SHP77 treated with DMSO at 0.1 percent for 48 hours (cell line): ENCODE results near the gene USP27X.

Source experiments
- DNase-seq: peaks from one replicate; lab custom pipeline; 2025; lab: John Stamatoyannopoulos, UW

The USP27X gene

GRCh38 chrX:49878834-49879655 is at the start of gene USP27X:
Gene USP27X, plus strand, starts transcription at chrX:49879484. Its CDS starts 824 bp downstream, at chrX:49880308.
- DNase-seq = peak; percentile 59

DNA sequence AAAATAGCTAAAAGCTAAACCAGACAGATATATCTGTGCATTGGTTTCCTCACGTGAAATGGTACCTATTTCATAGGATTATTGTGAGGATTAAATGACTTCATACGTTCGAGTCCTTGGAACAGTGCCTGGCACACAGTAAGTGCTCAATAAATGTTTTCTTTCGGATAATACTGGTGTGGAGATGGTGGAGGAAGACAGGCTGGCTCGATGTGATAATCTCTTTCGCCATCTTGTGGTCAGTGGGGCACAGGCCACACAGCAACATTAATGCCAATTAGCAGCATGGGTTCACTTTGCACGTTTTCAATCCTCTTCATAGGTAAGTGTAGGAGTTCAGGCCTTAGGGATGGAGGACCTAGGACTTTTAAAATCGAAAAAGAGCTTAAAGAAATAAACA is 40.9 kb upstream of the USP27X start:
- no peak for DNase-seq

DNA sequence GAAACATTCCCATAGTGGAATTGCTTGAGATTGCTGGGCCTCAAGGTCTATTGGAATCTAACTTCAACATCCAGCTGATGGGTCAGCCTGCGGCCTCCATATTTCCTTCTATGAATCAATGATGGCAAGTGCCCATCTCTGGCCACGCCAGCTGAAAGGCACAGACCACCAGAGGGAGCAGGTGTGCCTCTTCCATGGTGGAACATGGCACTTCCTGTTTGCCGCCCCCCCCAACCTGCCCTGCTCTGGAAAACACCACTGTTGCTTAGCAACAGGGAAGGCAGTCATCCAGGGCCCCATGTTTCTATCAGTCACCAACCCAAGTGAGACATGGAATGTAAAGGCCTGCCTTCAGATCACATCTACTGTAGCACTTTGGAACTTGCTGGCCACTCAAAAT is 38.6 kb upstream of the USP27X start:
- peak; percentile 11 for DNase-seq

- DNase-seq = no peak
These were observed 36.7 kb upstream of the USP27X start for GRCh38 chrX:49842621-49843020.

DNA sequence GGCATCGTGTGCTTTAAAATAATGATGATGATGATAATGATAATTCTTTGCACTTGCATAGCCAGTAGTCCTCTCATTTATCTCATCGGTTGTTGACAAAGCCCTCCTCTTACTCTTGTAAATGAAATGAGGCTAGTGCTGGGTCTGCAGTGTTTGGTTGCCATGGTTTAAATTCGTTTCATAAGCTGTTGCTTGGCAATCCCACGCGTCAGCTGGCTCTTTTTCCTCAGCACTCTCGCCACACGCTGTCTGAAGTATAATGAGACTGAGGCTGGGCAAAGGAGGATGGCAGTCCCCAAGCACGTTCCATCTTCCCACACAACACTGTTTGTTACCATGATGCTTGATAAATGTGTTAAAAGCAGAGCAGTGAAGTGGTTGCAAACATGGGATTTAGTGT is 34.7 kb upstream of the USP27X start:
- DNase-seq = no peak

- DNase-seq = no peak
These were observed 33.4 kb upstream of the USP27X start for GRCh38 chrX:49845701-49846403.

DNA sequence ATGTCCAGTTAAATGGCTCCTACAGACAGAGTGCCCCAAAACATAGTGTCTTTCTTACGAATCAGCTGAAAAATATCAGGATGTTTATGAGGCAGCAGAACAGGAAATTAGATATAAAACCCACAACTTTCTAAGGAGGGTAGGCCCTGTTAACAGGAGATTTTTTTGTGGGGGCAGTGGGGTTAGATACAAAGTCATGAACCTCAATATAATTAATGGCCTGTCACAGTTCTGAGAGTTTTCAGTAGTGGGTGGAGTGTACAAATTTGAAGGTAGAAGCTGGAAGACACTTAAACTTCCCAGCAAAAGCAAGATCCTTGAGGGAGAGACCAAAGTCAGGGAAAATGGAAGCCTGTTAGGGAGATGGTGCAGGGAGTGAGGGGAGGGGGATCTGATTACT is 32.8 kb upstream of the USP27X start:
- no peak for DNase-seq

DNA sequence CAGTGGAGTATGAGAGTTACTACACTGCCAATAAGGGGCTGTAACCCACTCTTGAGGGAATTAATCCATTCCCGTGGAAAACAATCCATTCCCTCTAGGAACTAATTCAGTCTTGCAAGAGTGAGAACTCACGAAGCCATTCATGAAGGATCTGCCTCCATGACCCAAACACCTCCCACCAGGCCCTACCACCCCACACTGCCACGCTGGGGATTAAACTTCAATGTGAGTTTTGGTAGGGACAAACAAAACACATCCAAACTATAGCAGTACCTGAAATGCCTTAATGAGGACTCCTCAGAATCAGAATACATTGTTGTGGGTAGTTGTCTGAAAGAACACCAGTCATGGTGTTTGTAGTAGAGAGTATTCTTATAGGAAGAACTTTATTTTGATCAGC is 31.0 kb upstream of the USP27X start:
- DNase-seq = no peak

DNA sequence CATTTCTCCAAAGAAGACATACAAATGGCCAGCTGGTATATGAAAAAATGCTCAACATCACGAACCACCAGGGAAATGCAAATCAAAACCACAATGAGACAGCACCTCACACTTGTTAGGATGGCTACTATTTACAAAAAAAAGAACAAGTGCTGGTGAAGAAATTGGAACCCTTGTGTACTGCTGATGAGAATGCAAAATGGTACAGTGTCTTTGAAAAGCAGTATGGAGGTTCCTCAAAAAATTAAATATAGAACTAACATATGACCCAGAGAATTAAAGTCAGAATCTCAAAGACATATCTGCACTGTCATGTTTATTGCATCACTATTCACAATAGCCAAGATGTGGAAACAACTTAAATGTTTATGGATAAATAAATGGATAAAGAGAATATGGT is 29.3 kb upstream of the USP27X start:
- DNase-seq = no peak

- no peak for DNase-seq
These were observed 25.6 kb upstream of the USP27X start for GRCh38 chrX:49853661-49854060.

GRCh38 chrX:49856819-49857218 is 22.5 kb upstream of the USP27X start:
- no peak for DNase-seq

DNA sequence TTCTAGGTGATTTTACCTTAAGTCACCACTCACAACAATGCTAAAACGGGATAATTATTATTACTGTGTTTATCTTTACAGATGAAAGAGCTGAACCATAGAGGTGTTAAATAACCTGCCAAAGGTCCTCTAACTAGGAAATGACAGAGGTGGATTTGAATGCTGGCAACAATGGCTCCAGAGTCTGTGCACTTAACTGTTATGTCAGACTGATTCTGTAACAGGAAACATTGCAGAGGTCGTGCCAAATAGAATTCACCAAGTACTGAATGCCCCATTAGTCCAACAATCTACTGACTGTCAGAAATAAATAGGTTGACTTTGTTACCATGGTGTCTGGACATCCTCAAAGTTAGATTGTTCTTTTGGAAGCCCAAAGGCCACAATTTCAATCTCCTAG is 20.9 kb upstream of the USP27X start:
- DNase-seq = no peak

DNA sequence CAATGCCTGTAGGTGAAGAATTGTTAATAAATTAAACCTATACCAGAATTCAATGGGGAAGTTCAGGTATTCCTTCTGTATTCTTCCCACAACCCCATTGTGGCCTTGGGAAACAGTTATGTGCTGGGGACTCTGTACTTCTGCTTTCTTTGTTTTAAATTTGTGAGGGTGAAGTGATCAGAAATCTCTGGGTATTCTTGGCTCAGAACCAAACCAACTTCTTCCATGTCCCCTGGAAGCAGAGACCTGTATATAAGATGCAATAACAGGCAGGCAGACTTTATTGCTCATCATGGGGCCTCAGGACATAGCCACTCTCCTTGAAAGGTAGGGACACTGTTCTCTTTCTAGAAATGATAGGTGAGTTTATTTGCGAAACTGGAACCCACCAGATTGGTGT is 19.8 kb upstream of the USP27X start:
- DNase-seq = no peak

DNA sequence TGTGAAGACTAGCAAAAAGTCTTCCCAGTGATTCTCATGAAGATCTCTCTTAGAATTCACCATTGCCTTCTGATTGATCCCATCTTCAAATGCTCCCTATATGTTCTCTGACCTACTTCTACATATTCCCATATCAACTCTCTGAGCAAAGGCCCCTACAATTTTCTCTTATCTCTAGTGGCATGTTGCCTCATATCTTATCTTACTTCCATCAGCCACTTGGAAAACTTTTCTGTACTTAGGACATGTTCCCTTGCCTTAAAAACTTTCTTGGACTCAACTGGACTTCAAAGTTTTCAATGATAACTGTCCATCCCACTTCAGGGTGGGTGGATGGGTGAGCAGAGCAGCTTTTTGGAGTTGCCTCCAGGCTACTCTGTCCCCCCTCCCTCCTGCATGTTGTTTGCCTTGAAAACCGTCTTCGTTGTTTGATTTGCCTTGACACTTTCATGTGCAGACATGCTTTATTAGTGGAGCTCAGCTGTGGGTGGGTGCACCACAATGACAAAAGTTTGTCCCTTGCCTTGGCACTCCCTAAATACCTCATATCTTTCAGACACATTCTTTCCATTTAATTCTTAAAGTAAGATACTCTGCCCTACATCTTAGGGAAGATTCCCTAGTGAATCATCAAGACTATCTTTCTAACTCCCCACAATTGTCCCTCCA is 18.3 kb upstream of the USP27X start:
- DNase-seq = no peak

DNA sequence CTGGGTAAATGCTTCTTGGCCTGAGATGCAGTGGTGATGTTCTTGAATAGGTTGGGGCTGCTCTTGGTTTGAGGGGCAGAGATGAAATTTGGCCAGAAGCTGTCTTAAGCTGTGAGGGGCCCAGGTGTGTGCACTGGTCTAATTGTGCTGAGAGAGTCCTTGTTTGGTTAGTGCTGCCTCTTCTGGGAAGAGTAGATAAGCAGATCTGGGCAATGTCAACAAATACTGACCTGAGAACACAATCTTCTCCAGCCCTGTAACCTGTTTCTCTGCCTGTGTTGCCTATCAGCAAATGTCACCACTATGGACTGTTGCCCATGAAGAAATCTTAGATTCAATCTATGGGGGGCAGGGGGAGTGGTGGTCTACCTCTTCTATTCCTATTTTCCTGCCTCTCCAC is 17.2 kb upstream of the USP27X start:
- no peak for DNase-seq

GRCh38 chrX:49868739-49869138 is 10.5 kb upstream of the USP27X start:
- DNase-seq = no peak

DNA sequence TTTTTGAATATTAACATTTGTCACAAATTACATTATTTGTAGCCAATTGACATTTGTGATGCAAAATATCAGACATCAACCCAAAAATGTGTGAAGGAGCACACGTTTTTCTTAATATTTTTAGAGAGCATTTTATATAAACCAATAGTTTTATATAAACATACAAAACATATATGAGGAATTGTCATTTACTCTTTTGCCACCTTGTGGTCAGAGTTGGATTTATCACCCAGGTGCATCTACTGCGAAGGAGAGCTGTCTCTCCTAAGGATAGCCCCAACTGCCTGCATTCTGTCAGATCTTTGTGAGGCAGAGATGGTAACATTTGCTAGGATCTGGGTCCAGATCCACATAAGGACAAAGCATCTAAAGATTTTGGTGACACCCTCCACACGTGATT is 2.5 kb upstream of the USP27X start:
- DNase-seq = no peak

DNA sequence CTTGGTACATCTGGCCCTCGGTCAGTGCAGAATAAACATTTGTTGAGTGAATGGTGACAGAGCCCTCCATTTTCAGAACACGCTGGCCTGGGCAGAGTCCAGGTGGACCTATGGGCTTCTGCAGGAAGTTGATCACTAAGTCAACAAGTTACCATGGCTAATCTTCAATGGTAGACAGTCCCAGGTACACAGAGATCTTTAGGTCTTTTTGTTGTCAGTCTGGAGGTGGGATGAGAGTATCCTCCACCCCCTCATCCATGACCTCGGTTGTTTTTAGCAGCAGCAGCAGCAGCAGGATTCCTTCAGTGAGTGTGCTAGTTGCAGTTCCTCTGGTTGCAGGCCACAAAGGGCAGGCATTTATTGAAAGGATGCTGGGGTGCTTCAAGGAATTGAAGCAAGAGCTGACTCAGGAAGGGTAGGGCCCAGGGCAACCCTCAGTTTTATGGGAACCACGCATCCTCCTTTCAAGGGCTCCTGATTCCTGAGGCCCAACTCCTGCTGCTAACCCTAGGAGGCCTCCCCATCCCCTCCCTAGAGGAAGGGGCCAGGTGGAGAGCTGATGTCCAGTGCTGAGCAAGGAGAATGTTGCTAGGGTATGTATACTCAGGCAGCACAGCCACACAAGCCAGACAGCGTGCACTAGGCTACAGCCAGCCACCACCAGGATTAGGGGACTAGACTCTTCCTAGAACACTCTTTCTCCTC is 1.7 kb upstream of the USP27X start:
- no peak for DNase-seq

DNA sequence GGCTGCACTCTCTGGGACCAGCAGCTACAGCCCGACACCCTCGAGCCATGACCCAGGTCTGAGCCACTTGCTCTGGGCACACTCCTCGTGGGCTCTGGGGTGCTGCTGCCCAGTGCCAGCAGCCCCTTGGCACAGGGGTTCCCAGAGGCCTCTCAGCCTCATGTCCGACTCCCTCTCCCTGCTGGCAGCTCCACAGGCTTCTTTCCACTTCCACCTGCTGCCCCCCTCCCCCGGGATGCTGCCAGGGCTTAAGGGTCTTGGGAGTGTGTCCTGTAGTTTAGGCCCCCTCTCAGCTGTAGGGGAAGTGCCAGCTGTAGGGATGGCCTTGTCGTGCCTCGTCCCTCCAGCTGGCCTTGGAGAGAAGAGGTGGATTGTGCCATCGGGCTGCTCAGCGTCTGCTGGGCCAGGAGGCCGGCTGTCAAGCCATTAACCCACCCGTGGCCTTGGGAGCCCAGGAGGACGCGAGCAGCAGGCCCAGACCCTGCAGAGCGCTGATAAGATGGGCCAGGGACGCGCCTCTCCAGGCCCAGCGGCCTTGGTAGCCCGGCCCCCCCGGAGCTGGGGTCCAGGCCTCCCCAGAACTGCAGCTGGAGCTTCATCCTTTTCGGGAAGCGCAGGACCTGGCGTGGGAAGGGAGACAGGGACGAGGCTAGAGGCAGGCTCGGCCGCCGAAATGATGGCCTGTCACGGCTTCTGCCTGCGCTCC is 1.0 kb upstream of the USP27X start:
- DNase-seq = no peak

GRCh38 chrX:49879656-49880277 is 483 bp downstream of the USP27X start:
- DNase-seq = no peak

DNA sequence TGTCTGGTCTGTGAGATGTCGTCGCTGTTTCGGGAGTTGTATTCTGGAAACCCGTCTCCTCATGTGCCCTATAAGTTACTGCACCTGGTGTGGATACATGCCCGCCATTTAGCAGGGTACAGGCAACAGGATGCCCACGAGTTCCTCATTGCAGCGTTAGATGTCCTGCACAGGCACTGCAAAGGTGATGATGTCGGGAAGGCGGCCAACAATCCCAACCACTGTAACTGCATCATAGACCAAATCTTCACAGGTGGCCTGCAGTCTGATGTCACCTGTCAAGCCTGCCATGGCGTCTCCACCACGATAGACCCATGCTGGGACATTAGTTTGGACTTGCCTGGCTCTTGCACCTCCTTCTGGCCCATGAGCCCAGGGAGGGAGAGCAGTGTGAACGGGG is 1.4 kb downstream of the USP27X start:
- DNase-seq = no peak
